Measurements from ENCODE around the gene ISY1.
"Not testable (repeated sequence)": the region's sequence is repeated elsewhere in the genome, so short reads cannot be mapped to it uniquely, and the experiment has no call there.

The ISY1 gene

DNA sequence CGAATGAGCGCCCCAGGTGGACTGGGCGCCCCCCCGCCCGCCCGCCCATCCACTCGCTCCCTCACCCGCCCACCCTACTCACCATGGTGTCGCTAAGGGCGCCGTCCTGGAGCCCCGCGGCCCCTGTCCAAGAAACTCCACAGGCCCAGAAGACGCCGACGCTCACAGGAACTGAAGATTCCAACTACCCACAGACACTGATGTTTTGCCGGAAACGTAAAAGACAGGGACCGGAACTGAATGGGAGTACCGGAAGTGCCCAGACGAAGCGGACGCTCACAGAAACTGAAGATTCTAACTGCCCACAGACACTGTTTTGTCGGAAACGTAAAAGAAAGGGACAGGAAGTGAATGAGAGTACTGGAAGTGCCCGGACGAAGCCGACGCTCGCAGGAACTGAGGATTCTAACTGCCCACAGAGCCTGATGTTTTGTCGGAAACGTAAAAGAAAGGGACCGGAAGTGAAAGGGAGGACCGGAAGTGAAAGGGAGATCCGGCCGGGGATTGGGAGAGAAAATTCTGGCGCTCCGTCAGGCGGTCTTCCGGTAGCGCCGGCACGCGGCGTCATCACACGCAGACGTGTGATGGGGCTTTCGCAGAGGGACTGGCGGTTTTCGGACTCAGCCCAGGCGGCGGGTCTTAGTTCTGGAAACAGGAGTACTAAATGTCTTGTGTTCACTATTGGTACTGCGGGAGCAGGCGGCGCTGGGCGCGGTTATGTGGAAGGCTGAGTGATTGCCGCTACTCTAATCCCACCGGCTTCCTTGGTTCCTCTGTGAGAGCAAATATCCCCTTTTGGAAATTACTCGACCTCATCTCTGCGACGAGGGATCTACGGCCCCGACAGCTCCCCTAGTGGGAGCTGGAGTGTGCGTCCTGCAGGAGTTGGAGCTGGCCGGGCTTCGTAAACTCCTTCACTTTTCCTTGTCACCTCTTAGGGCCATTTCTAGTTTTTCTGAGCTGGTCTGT lies at the start of gene ISY1:
TSS of gene ISY1 (minus strand) at position 173 of the 969 bp plus-strand sequence. CDS start at position 85, 88 bp downstream.
- DNase-seq, result no peak

DNA sequence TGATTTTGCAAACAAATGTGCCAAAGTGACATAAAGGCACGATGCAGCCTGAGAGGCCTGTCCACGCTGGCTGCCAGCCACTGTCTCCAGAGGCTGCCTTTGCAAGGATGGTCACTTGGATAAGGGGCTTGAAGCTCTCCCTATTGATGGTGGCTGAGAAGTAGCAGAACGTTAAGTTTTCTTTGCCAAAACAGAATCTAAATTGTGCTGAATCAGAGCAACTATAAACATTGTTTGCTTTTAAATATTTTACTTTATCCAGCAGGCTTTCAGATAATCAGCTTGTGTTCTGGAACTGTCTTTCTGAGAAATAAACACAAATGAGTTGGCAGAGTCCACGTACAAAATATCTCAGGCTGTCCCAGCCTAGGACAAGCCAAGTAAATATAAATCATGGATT lies 46.6 kb upstream of the ISY1 start:
- DNase-seq, result no peak

DNA sequence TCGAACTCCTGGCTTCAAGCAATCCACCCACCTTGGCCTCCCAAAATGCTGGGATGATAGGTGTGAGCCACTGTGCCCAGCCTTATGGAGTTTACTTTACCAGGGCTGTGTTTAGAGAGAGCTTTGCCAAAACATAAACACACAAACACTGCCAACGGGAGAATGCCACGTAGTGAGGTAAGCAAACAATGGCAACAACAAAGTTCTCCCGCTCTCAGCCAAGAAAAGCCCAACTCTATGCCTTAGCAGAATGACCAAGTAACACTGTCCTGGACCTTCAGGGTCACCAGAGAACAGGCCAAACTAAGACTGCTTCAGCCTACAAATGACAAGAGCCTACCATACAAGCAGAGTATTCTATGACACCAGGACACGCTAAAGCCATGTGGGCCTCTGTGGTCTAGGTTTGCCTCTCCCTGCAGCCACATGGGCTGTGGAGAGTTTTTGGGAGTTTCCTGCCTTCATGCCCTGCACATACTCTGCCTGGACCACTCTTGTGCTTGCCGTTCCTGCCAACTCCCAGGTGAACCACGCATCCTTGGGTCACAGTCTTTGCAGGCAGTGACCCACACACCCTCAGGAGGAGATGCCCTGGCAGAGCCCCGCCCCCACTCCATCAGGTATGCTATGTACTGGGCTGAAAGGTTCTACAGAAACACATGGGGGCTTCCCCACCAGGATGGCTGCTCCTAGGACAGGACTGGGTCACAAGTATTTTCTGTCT lies 44.4 kb upstream of the ISY1 start:
- DNase-seq, result no peak

DNA sequence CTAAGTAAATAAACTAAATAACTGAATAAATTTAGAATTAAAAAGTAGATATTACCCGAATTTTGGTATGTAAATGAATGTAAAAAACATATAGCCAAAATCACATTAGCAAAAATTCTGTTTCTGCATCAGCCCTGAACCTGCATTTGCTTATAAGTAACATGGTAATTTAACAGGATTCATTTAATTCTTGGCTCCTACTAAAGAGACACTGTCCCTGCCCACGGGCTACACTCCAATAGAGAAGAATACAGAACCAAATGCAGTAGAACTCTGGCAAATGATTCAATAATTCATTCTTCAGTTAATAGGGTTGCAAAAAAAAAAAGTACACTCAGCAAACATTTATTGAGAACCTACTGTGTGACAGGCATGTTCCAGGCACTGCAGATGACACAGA lies 43.6 kb upstream of the ISY1 start:
- no peak for DNase-seq

DNA sequence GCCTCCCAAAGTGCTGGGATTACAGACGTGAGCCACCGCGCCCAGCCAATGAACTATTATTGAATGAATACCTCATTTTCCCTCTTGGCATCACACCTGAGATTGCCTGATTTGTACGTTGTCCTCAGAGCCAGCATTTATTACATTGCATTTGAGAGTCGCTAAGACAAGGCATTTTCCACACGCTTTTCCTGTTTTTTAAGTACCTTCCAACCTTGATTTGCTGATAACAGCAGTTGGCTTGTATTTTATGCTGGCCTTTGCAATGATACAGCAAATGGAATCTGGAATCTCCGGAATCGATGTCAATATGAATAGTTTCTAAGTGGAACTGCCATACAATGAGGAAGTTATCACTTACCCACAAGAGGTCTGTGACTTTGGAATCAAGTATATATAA lies 38.5 kb upstream of the ISY1 start:
- DNase-seq, result no peak

DNA sequence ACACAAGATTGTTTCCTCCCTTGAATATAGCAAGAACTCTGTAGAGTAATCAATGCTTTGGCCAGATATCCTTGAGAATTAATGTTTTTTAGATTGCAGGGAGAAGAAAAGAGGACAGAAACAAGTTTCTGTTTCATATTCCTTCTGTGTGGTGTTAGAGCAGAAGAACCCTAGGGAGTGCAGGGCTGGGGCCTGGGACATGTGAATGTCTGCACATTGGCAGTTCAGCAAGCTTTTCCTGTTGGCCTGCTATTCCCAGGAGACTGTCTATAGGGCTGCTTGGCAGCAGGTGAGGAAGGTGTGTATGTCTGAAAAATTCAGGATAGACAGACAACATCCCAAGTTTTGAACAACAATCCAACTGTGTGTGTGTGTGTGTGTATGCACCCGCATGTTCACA lies 36.5 kb upstream of the ISY1 start:
- no peak for DNase-seq

DNA sequence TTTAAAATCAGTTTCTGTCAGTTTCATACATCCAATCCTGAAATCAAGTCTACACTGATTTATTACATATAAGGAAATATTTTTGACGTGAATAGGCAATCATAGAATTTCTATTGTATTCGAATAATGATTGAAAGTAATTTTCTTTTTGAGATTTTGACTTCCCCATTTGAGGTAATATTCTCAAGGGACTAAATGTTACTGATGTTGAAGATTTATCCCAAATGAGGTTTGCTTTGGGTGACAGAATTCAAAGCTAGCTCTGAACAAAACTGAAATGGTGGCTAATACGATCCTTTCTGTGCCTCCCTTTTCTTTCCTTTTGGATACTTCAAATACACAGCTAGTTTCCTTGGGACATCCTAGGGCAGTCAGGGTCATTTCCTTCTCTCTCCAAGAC lies 35.7 kb upstream of the ISY1 start:
- no peak for DNase-seq

DNA sequence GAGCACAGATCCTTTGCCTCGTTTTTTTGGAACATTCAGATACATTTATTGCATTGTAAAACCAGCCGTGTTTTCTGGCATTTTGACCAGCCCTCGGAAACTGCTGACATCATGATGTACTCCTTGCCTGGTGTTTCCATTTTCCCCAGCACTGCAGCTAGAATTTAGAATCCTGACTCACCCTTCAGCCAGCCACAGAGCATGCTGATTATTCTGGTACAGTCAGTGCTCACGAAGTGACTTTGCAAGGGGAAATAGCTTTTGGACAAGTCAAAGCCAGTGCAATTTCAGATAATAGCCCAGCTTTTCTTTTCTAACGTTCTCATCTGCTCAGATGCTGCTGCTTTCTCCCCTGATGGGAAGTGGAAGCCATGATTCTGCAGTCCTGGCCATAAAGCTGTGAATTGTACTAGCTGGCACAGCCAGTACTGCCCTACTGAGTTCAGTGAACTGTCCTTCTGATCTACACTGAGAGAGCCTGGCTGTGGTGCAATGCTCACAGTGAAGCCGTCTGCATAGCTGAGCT lies 34.9 kb upstream of the ISY1 start:
- DNase-seq, result no peak

DNA sequence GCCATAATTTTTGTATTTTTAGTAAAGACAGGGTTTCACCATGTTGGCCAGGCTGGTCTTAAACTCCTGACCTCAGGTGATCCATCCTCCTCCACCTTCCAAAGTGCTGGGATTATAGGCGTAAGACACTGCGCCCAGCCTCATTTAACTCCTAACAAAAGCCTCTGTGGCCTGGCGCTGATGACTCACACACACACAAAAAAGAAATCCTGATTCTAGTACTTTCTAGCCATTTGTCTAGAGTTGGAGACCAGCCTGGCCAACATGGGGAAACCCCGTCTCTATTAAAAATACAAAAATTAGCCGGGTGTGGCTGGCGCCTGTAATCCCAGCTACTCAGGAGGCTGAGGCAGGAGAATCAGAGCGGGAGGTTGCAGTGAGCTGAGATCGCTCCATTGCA lies 28.9 kb upstream of the ISY1 start:
- DNase-seq, result not testable (repeated sequence)

DNA sequence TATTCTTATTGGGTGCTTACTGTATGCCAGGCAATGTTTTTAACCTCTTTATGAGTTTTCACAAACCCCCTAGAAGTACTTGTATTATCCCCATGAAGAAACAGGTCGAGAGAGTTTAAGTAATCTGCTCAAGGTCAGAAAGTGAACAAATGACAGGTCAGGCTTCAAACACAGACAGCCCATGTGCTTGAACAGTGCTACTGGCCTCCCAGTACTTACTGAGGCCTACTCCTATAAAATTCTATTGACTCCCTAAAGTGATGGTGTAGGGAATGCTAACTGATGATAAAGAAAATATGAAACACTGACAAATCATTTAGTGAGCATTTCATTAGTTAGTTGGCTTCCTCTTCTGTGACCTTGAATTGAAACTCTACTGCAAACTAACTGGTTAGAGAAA lies 27.0 kb upstream of the ISY1 start:
- DNase-seq, result no peak

DNA sequence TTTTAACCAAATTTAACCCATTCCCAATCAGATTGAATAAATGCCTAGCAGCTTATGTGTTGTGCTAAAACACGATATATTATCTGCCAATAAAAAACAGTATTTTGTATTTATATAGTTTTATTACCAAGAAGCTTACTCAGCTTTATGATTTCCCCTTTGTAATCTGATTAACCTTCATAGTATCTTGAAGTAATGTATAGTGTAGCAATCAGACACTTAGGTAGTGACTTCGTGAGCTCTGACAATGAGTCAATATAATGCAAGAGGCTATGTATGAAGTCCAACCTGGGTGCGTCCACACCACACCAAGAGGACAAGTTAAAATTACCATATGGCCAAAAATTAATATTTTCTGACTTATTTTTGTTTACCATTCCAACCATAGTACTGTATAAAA lies 24.9 kb upstream of the ISY1 start:
- DNase-seq, result no peak

DNA sequence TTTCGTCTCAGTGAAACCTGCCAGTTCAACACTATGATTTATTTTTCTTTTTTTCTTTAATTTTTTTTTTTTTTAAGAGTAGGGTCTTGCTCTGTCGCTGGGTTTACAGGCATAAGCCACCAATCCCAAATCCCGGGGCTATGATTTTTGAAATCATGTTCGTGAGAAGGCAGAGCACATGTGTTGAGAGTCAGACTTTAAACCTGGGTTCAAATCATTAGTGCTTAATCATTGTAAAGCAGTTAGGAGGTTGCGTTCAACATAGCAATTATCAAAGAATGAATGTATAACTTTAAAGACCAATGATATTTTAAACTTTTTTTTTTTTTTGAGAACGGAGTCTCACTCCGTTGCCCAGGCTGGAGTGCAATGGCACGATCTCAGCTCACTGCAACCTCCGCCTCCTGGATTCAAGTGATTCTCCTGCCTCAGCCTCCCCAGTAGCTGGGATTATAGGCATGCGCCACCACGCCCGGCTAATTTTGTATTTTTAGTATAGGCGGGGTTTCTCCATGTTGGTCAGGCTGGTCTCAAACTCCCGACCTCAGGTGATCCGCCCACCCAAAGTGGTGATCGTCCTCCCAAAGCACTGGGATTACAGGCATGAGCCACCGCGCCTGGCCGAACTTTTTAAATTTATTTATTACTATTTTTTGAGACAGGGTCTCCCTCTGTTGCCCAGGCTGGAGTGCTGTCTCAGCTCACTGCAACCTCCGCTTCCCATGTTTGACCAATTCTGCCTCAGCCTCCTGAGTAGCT lies 24.1 kb upstream of the ISY1 start:
- not testable (repeated sequence) for DNase-seq

DNA sequence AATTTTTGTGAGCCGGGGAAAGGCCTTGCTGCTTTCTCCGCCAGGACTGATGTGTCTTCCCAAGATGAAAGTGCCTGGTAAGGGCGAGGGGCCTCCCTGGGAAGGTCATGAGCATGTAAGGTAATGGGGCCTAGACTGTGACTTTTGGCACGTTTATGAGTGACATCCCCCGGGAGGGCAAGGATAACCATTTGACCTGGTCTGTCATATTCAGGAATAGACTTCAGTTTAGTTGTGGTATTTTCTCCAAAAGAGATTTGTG lies 23.5 kb upstream of the ISY1 start:
- DNase-seq, result no peak

DNA sequence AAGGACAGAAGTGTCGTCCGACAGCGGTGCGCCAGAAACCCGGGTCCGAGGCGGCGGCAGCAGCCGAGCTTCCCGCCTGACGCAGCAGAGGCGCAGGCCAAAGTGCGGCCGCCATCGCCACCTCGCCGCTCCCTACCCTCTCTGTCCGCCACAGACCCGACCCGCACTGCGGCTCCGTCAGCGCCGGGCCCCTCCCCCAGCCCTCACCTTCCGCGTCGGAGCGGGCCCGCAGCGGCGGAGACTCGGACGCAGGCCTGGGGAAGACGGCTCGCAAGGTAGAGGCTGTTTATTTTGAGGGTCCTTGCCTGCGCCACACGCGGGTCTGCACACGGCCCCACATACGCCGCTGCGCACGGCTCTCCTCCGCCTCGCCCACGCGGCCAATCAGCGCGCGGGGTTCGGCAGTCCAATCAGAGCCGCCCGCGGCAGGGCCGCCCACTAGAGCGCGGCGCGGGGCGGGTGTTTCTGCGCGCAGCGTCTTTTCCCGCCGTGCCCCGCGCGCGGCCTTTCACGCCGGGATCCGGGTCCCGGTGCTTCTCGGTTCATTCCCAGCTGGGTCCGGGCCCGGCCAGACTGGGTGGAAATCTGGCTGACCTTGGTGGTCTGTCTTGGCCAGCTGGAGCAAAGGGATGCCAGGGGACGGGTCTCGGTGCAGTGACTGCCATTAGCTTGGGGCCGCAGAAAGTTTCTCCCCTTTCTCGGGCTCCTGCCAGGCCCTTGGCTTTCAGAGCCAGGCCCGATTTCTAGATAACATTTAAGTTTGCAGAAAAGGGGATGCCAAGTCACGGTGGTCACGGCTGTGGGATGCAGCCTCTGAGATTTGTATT lies 22.9 kb upstream of the ISY1 start, which contains the start of gene CNBP:
TSS of gene CNBP (minus strand) at position 328 of the 827 bp plus-strand sequence. CDS start 12,139 bp downstream, outside the sequence.
- DNase-seq, result peak; percentile 73

DNA sequence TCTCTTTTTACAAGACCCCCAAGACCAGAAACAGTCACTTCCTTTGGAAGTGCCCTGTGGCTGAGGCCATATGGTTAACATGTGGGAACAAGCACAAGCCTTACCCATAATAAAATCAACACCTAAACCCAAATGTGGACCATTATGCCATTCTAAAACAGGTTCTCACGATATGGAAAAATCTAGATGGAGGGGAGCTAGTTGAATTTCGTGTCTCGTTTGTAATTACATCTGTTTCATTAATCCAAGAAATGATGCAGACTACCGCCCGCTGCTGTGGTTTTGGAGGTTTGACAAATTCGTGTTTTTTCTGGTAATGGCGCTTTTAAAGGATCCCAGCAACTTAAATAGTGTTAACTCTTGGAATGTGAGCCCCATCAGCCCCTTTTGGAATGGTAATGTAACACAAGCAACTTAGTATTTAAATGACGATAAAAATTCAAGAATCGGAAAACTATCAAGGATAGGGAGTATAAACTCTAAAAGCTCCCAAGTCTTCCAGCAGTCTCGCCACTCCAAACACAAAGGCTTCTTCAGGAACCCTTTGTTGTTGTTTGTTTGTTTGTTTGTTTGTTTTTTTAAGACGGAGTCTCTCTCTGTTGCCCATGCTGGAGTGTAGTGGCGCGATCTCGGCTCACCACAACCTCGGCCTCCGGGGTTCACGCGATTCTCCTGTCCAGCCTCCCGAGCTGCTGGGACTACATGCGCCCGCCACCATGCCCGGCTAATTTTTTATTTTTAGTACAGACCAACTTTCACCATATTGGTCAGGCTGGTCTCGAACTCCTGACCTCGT lies 21.7 kb upstream of the ISY1 start:
- DNase-seq, result no peak

DNA sequence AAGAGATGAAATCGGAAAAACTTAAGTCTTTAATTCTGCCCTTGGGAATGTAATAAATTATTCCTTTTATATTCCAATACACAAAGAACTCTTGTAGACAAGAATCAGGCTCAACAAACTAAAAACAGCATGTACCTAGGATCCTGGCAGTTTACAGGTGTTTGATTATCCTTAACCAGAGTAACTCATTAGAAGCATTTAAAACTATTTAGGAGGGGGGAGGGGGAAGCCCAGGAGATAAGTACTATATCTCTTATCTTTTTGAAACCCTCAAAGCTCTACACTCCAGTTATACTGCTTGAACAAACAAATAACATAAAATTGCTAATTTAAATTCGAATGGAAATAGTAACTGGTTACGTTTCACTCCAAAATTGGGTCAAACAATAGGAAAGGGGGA lies 21.0 kb upstream of the ISY1 start:
- no peak for DNase-seq

DNA sequence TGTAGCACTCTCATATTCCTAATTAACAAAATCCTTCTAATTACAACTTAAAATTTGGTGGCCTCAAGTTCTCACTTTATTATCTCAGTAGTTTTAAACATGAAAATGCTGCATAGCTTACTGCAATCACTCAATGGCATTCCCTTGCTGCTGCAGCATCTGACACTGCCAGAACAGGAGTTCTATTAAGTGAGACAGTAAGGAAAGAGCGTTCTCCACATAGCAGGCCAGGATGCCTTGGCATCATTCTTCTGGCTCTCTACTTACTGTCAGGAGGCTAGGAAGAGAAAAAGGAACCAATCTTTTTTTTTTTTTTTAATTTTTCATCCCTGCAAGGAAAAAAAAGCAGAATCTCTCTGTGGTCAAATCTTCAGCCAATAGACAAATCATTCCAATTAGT lies 19.6 kb upstream of the ISY1 start:
- DNase-seq, result no peak

DNA sequence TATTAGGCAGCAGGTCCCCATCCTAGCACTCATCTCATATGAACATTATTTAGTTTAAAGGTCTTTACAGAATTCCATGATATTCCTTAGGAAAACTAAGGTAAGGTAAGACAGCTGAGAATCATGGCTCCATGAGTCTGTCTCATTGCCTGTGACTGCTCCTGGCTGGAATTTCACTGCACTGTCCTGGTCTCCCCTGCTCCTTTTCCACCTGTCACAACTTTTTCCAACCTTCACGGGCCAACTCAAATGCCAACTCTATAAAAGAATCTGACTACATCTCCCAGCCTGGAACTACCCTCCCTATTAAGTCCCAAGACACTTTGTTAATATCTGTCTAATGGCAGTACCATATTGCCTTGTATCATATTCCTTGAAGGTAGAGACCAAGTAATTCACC lies 15.2 kb upstream of the ISY1 start:
- DNase-seq, result no peak

DNA sequence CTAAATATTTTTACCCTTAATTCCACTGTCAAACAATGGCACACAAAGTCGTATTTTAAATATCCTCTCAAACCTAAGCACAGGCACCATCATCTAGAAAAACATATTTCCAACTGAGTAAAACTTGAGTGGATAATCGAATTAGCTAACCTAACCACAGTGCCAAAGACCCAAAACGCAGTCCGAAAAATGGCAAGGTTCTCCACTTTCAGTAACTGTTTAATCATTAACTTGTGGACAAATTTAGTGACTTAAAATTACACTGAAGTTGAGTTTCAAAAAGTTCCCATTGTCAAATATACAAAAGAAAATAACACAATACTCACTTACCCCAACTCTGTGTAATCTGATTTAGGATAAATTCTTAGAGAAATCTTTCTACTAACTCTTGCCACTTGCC lies 12.9 kb upstream of the ISY1 start:
- no peak for DNase-seq

DNA sequence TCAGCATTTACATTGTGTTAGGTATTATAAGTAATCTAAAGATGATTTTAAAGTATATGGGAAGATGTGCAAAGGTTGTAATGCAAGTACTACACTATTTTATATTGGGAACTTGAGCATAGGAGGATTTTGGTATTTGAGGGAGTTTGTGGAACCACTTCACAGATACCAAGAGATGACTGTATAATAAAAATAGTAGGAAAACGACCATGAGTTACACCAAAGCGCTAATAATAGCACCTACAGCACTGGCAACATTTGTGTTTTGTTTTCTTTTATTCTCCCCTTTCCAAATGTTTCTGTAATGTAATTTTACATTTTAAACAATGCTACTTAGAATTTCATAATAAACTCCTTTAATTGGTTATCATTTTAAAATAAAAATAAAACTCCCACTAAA lies 12.3 kb upstream of the ISY1 start:
- DNase-seq, result no peak

DNA sequence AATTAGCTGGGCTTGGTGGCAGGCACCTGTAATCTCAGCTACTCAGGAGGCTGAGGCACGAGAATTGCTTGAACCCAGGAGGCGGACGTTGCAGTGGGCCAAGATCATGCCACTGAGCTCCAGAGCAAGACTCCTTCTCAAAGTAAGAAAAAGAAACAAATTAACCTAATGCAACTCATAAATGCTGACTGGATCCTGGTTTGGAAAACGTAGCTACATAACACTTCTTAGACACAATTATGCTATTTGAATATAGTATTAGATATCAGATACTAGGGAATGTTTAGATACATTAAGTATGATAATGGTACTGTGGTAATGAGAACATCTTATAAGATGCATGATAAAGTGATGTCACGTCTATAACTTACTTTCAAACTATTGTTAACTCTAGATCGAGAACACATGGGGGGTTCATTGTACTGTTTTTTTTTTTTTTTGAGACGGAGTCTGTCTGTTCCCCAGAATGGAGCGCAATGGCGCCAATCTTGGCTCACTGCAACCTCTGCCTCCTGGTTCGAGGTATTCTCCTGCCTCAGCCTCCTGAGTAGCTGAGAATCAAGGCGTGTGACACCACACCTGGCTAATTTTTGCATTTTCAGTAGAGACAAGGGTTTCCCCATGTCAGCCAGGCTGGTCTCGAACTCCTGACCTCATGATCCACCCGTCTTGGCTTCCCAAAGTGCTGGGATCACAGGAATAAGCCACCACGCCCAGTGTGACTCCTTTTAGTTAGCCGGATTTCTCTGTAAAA lies 5.9 kb upstream of the ISY1 start:
- DNase-seq, result no peak

Measured in cortex of kidney (tissue), 1 donor.